ENCODE data around the gene FAM110A. TPM values are rescaled to one million over a fixed set of nuclear protein-coding genes. Genes with fewer than 3 reads are reported as not detected.

Gene FAM110A
- total RNA-seq, 2 experiments from 2014 or later: 16.2 to 28.2 TPM

DNA sequence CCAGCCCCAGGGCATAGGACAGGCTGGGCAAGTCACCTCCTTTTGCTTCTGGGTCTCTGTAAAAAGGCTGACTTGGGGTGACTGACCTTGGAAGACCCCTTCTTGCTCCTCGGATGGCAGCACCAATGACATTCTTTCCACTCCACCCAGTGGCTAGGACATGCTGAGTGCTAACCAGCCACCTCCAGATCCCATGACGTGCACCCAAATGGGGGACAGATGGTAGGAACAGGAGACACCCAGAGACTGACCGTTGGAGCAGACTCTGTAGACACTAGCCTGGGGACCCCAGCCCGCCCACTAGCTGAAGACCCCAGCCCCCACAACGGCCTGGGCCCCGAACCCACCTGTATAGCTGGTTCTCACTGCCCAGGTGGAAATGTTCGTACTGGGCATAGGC, 44.3 kb downstream of the FAM110A start:
- no peaks in the 10 kb centered on the region; the same call in 1 of the 2 replicates for H4K20me1 ChIP-seq (ENCODE audit: insufficient read depth, low read length)
- H3K79me2 ChIP-seq (ENCODE audit: insufficient read depth, low read depth, low read length): no peaks in the 10 kb centered on the region
- no peak overlapping the region for H3K27ac ChIP-seq (ENCODE audit: low read depth, low read length, poor library complexity, severe bottlenecking)
- H3K4me1 ChIP-seq (ENCODE audit: insufficient read depth, low read length, poor library complexity, severe bottlenecking): no peaks in the 10 kb centered on the region
- H3K36me3 ChIP-seq (ENCODE audit: insufficient read depth, low read length): no peaks in the 10 kb centered on the region
- H3K4me2 ChIP-seq (ENCODE audit: low read length): no peak overlapping the region
- H3K9me3 ChIP-seq (ENCODE audit: low read length): no peaks in the 10 kb centered on the region
- no peak overlapping the region for H3K4me3 ChIP-seq (ENCODE audit: low read depth, low read length, poor library complexity, severe bottlenecking)
- CTCF ChIA-PET (ENCODE audit: unreplicated experiment): no interaction called here
- BruUV-seq (replicated peaks): no TSS peak
- no peak for DNase-seq (ENCODE audit: low spot score)
- TF ChIP-seq CTCF (conservative IDR thresholded peaks at IDR 0.05; ENCODE audit: low read length): no peak
- no peak for TF ChIP-seq EZH2phosphoT487 (IDR thresholded peaks at IDR 0.05; ENCODE audit: borderline replicate concordance, low read depth, low read length)
- no peaks in the 10 kb centered on the region for H3K9me2 ChIP-seq (ENCODE audit: insufficient read depth, low read length)
- intact Hi-C loops (cut with micrococcal nuclease; ENCODE audit: unreplicated experiment): no loop called here
- H2AFZ ChIP-seq (ENCODE audit: low read length): no peak overlapping the region
- POLR2A ChIA-PET: no interaction called here

- H3K79me2 ChIP-seq (ENCODE audit: insufficient read depth, low read depth, low read length): no peaks in the 10 kb centered on the region
- ChIA-PET CTCF (ENCODE audit: unreplicated experiment) (no interaction called here), POLR2A (interaction anchor here (0.6 to 1.0 kb wide), 2 partner anchors 81 to 154 kb away, joined by 3 to 6 read pairs; no protein-coding TSS in a partner anchor)
- H3K4me1 ChIP-seq (ENCODE audit: insufficient read depth, low read length, poor library complexity, severe bottlenecking): no peaks in the 10 kb centered on the region
- no peak for TF ChIP-seq CTCF (conservative IDR thresholded peaks at IDR 0.05; ENCODE audit: low read length)
- no peak for TF ChIP-seq EZH2phosphoT487 (IDR thresholded peaks at IDR 0.05; ENCODE audit: borderline replicate concordance, low read depth, low read length)
- DNase-seq (ENCODE audit: low spot score): peak; percentile 44
- H3K36me3 ChIP-seq (ENCODE audit: insufficient read depth, low read length): no peaks in the 10 kb centered on the region
- no peak overlapping the region for H3K4me3 ChIP-seq (ENCODE audit: low read depth, low read length, poor library complexity, severe bottlenecking)
- intact Hi-C loops (cut with micrococcal nuclease; ENCODE audit: unreplicated experiment): no loop called here
- no peak overlapping the region for H3K27ac ChIP-seq (ENCODE audit: low read depth, low read length, poor library complexity, severe bottlenecking)
- H2AFZ ChIP-seq (ENCODE audit: low read length): no peak overlapping the region
- no peaks in the 10 kb centered on the region; the same call in 1 of the 2 replicates for H4K20me1 ChIP-seq (ENCODE audit: insufficient read depth, low read length)
- BruUV-seq (replicated peaks): no TSS peak
- no peaks in the 10 kb centered on the region for H3K9me2 ChIP-seq (ENCODE audit: insufficient read depth, low read length)
- H3K9me3 ChIP-seq (ENCODE audit: low read length): no peaks in the 10 kb centered on the region
- H3K4me2 ChIP-seq (ENCODE audit: low read length): no peak overlapping the region
Measured at GRCh38 chr20:878511-879307, 45.2 kb downstream of the FAM110A start.

GRCh38 chr20:879626-880025, 46.1 kb downstream of the FAM110A start:
- H3K9me2 ChIP-seq (ENCODE audit: insufficient read depth, low read length): no peaks in the 10 kb centered on the region
- no peaks in the 10 kb centered on the region for H3K79me2 ChIP-seq (ENCODE audit: insufficient read depth, low read depth, low read length)
- DNase-seq (ENCODE audit: low spot score): no peak
- H2AFZ ChIP-seq (ENCODE audit: low read length): no peak overlapping the region
- H4K20me1 ChIP-seq (ENCODE audit: insufficient read depth, low read length): no peaks in the 10 kb centered on the region; the same call in 1 of the 2 replicates
- no peaks in the 10 kb centered on the region for H3K4me1 ChIP-seq (ENCODE audit: insufficient read depth, low read length, poor library complexity, severe bottlenecking)
- H3K36me3 ChIP-seq (ENCODE audit: insufficient read depth, low read length): no peaks in the 10 kb centered on the region
- H3K4me2 ChIP-seq (ENCODE audit: low read length): no peak overlapping the region
- ChIA-PET CTCF (ENCODE audit: unreplicated experiment) (no interaction called here), POLR2A (interaction anchor here (1.0 kb wide), 1 partner anchor 82 kb away, joined by 3 read pairs; no protein-coding TSS in a partner anchor)
- no peak overlapping the region for H3K27ac ChIP-seq (ENCODE audit: low read depth, low read length, poor library complexity, severe bottlenecking)
- no peaks in the 10 kb centered on the region for H3K9me3 ChIP-seq (ENCODE audit: low read length)
- BruUV-seq (replicated peaks): no TSS peak
- H3K4me3 ChIP-seq (ENCODE audit: low read depth, low read length, poor library complexity, severe bottlenecking): no peak overlapping the region
- intact Hi-C loops (cut with micrococcal nuclease; ENCODE audit: unreplicated experiment): loop anchor here (10.0 kb wide), 1 partner anchor 65 kb away; no protein-coding TSS in a partner anchor
- TF ChIP-seq CTCF (conservative IDR thresholded peaks at IDR 0.05; ENCODE audit: low read length): no peak
- no peak for TF ChIP-seq EZH2phosphoT487 (IDR thresholded peaks at IDR 0.05; ENCODE audit: borderline replicate concordance, low read depth, low read length)
